ENCODE data around the gene SNRPE. TPM values are rescaled to one million over a fixed set of nuclear protein-coding genes. Genes with fewer than 3 reads are reported as not detected.
"Not testable (repeated sequence)": the region's sequence is repeated elsewhere in the genome, so short reads cannot be mapped to it uniquely, and the experiment has no call there.

SNRPE gene
- total RNA-seq, 2 donors from 2014 or later = 273 to 498 TPM

DNA sequence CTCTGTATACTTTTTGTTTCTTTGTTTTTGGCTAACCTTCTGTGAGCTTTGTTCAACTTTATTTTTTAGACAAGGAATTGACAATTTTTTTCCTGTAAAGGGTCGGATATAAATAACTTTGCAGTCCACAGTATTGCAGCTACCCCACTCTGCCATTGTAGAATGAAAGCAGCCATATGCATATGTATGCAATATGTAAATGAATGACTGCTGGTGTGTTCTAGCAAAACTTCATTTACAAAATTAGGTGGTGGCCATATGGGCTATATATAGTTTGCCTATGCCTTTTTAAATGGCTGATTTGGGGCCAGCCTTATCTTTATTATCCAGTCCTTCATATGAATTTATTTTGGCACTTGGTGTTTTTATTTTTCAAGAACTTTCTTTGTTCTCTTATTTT is 18.0 kb upstream of the SNRPE start:
- Mint-ChIP-seq H3K4me1 (no peaks in the 10 kb centered on the region), H3K27ac (no peak overlapping the region), H3K9me3 (peaks cover 25% of the 10 kb centered on the region), H3K27me3 (ENCODE audit: insufficient read depth) (no peaks in the 10 kb centered on the region), H3K36me3 (ENCODE audit: low read depth) (peaks cover 86% of the 10 kb centered on the region), H3K4me3 (no peak overlapping the region)
- TF ChIP-seq, protein P1, sequence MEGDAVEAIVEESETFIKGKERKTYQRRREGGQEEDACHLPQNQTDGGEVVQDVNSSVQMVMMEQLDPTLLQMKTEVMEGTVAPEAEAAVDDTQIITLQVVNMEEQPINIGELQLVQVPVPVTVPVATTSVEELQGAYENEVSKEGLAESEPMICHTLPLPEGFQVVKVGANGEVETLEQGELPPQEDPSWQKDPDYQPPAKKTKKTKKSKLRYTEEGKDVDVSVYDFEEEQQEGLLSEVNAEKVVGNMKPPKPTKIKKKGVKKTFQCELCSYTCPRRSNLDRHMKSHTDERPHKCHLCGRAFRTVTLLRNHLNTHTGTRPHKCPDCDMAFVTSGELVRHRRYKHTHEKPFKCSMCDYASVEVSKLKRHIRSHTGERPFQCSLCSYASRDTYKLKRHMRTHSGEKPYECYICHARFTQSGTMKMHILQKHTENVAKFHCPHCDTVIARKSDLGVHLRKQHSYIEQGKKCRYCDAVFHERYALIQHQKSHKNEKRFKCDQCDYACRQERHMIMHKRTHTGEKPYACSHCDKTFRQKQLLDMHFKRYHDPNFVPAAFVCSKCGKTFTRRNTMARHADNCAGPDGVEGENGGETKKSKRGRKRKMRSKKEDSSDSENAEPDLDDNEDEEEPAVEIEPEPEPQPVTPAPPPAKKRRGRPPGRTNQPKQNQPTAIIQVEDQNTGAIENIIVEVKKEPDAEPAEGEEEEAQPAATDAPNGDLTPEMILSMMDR (conservative IDR thresholded peaks at IDR 0.05) = no peak
- H3K27ac ChIP-seq (ENCODE audit: low read depth, low read length) = no peak overlapping the region
- no peak for DNase-seq
- H3K27me3 ChIP-seq (ENCODE audit: control insufficient read depth, insufficient read depth, low read length, poor library complexity, severe bottlenecking) = no peaks in the 10 kb centered on the region
- peaks cover 78% of the 10 kb centered on the region for H3K36me3 ChIP-seq (ENCODE audit: control insufficient read depth, insufficient read depth, low read length)
- H3K4me1 ChIP-seq (ENCODE audit: control insufficient read depth, insufficient read depth, low read length) = no peaks in the 10 kb centered on the region
- peaks cover 29% of the 10 kb centered on the region for H3K9me3 ChIP-seq (ENCODE audit: control insufficient read depth, low read length)
- H3K4me3 ChIP-seq (ENCODE audit: low read length) = no peak overlapping the region
- 100% methylated on average over 1 of the region's 1 CpG for WGBS, 2 experiments (ENCODE audit: insufficient coverage in 1 of 2, insufficient read length in 1 of 2)
- H3K9ac ChIP-seq (ENCODE audit: extremely low read depth, low read length, poor library complexity, severe bottlenecking) = no peak overlapping the region

DNA sequence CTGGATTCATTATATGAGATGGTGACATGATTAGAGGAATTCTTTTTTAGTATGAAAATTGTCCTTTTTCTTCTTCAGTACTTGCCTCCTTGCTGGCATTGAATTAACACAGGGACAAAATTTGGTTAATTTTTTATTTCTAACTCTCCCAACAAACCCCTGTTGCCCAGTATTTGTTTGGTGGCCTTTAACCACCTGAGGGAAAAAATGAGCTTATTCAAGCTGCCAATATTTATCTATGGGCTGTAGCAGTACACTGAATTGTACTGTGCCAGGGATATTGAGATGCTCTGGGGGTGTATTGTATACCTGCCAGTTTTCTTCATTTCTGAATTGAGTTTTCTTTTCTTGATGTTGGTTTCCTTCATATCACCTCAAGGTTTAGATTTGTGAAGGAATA is 8.3 kb upstream of the SNRPE start:
- H3K27me3 Mint-ChIP-seq (ENCODE audit: insufficient read depth); H3K4me1 ChIP-seq (ENCODE audit: control insufficient read depth, insufficient read depth, low read length); H3K4me3 Mint-ChIP-seq; H3K9ac ChIP-seq (ENCODE audit: extremely low read depth, low read length, poor library complexity, severe bottlenecking); H3K27me3 ChIP-seq (ENCODE audit: control insufficient read depth, insufficient read depth, low read length, poor library complexity, severe bottlenecking); H3K9me3 ChIP-seq (ENCODE audit: control insufficient read depth, low read length); H3K9me3 Mint-ChIP-seq; H3K4me1 Mint-ChIP-seq; DNase-seq; H3K27ac ChIP-seq (ENCODE audit: low read depth, low read length); H3K27ac Mint-ChIP-seq; H3K4me3 ChIP-seq (ENCODE audit: low read length): not testable (repeated sequence)
- peaks cover 52% of the 10 kb centered on the region for H3K36me3 Mint-ChIP-seq (ENCODE audit: low read depth)
- H3K36me3 ChIP-seq (ENCODE audit: control insufficient read depth, insufficient read depth, low read length) = peaks cover 82% of the 10 kb centered on the region

DNA sequence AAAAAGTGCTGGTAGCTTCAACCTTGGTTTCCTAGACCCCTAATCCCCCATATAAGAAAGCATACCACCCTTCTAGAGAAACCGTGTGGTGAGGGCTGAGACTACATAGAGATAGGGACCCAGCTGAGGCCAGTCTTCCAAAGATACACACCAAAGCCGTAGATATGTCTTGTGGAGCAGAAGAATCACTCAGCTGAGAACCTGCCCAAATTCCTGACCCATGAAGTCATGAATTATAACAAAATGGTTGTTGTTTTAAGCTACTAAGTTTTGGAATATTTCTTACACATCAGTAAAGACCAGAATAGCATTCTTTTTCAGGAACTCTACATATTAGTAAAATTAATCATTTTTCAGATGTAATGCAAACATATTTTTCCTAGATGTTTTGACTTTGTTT is 3.3 kb upstream of the SNRPE start:
- no peaks in the 10 kb centered on the region for H3K27me3 ChIP-seq (ENCODE audit: control insufficient read depth, insufficient read depth, low read length, poor library complexity, severe bottlenecking)
- H3K9ac ChIP-seq (ENCODE audit: extremely low read depth, low read length, poor library complexity, severe bottlenecking) = no peak overlapping the region
- 69 to 100% methylated on average over 1 to 2 of the region's 2 CpGs for WGBS, 2 experiments (ENCODE audit: insufficient coverage in 1 of 2, insufficient read length in 1 of 2)
- Mint-ChIP-seq H3K27me3 (ENCODE audit: insufficient read depth) (no peaks in the 10 kb centered on the region), H3K36me3 (ENCODE audit: low read depth) (peaks cover 20% of the 10 kb centered on the region), H3K27ac (no peak overlapping the region), H3K4me1 (peaks cover 7% of the 10 kb centered on the region), H3K4me3 (no peak overlapping the region), H3K9me3 (no peaks in the 10 kb centered on the region)
- H3K4me1 ChIP-seq (ENCODE audit: control insufficient read depth, insufficient read depth, low read length) = no peaks in the 10 kb centered on the region
- H3K36me3 ChIP-seq (ENCODE audit: control insufficient read depth, insufficient read depth, low read length) = peaks cover 35% of the 10 kb centered on the region
- no peaks in the 10 kb centered on the region for H3K9me3 ChIP-seq (ENCODE audit: control insufficient read depth, low read length)
- DNase-seq = no peak
- no peak overlapping the region for H3K4me3 ChIP-seq (ENCODE audit: low read length)
- no peak overlapping the region for H3K27ac ChIP-seq (ENCODE audit: low read depth, low read length)
- TF ChIP-seq, protein P1 (conservative IDR thresholded peaks at IDR 0.05) = no peak

DNA sequence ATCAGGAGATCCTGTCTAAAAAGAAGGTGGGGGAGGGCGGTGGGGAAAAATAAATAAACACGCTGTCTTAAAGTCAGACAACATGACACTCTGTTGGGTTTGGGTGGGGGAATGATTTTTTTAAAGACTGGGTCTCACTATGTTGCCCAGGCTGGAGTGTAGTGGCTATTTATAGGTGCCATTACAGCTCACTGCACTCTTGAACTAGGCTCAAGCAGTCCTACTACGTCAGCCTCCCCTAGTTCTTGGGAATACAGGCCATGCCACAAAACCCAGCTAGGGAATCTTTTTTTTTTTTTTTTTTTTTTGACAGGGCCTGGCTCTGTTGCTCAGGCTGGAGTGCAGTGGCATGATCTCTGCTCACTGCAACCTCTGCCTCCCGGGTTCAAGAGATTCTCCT is 2.4 kb upstream of the SNRPE start:
- Histone ChIP-seq H3K27ac (ENCODE audit: low read depth, low read length) (no peak overlapping the region), H3K4me3 (ENCODE audit: low read length) (no peak overlapping the region), H3K9ac (ENCODE audit: extremely low read depth, low read length, poor library complexity, severe bottlenecking) (no peak overlapping the region), H3K9me3 (ENCODE audit: control insufficient read depth, low read length) (no peaks in the 10 kb centered on the region), H3K36me3 (ENCODE audit: control insufficient read depth, insufficient read depth, low read length) (peaks cover 35% of the 10 kb centered on the region), H3K27me3 (ENCODE audit: control insufficient read depth, insufficient read depth, low read length, poor library complexity, severe bottlenecking) (no peaks in the 10 kb centered on the region), H3K4me1 (ENCODE audit: control insufficient read depth, insufficient read depth, low read length) (no peaks in the 10 kb centered on the region)
- Mint-ChIP-seq H3K9me3 (no peaks in the 10 kb centered on the region), H3K4me1 (peaks cover 7% of the 10 kb centered on the region), H3K36me3 (ENCODE audit: low read depth) (peaks cover 22% of the 10 kb centered on the region), H3K4me3 (no peak overlapping the region), H3K27me3 (ENCODE audit: insufficient read depth) (no peaks in the 10 kb centered on the region), H3K27ac (no peak overlapping the region)
- WGBS, 2 experiments (ENCODE audit: insufficient coverage in 1 of 2, insufficient read length in 1 of 2) = 94% methylated on average over 2 to 4 of the region's 4 CpGs
- DNase-seq = no peak
- TF ChIP-seq, protein P1 (conservative IDR thresholded peaks at IDR 0.05) = no peak
